Nephron (organoid): ENCODE data around the gene PPFIA1.
A peak's percentile ranks its signal among the peaks of the same experiment; 100 is the strongest.

Experiments used
- H3K27ac Mint-ChIP-seq, 3 experiments: 2 replicates each; pipeline ENCODE4 v1.8.0; 2020; ENCODE audit warnings: mixed read lengths in 3 of 3, mild to moderate bottlenecking in 2 of 3, moderate library complexity in 1 of 3
- H3K27me3 Mint-ChIP-seq: 2 replicates; pipeline ENCODE4 v1.8.0; 2021; ENCODE audit warnings: low read depth, mild to moderate bottlenecking, moderate library complexity, mixed read lengths
- H3K36me3 Mint-ChIP-seq: 2 replicates; pipeline ENCODE4 v1.8.0; 2020; ENCODE audit warnings: low read depth, mixed read lengths
- H3K4me1 Mint-ChIP-seq: 2 replicates; pipeline ENCODE4 v1.8.0; 2020; ENCODE audit warnings: mixed read lengths
- H3K4me3 Mint-ChIP-seq, 3 experiments: 2 replicates each; pipeline ENCODE4 v1.8.0; 2020; ENCODE audit warnings: mild to moderate bottlenecking in 3 of 3, mixed read lengths in 3 of 3, moderate library complexity in 2 of 3
- H3K9me3 Mint-ChIP-seq: 2 replicates; pipeline ENCODE4 v1.8.0; 2020; ENCODE audit warnings: mixed read lengths
- CTCF ChIP-seq, 3 experiments: fragments of 200-600 bp; sonication (generic); IDR thresholded peaks; one replicate each; pipeline ENCODE4 v1.5.0; 2021; ENCODE audit warnings: antibody characterized with exemption in 3 of 3; ENCODE audit not compliant: unreplicated experiment in 3 of 3

PPFIA1 gene

GRCh38 chr11:70317581-70318305 lies 47.3 kb downstream of the PPFIA1 start:
- Mint-ChIP-seq H3K4me1 (no peaks in the 10 kb centered on the region), H3K4me3 (no peak overlapping the region), H3K9me3 (no peaks in the 10 kb centered on the region), H3K27me3 (no peaks in the 10 kb centered on the region), H3K27ac (no peak overlapping the region), H3K36me3 (no peaks in the 10 kb centered on the region)
- no peak for TF ChIP-seq CTCF (IDR thresholded peaks at IDR 0.05; ENCODE audit: unreplicated experiment in 3 of 3)

GRCh38 chr11:70319396-70320076 lies 49.0 kb downstream of the PPFIA1 start:
- no peak overlapping the region for H3K4me3 Mint-ChIP-seq
- H3K27me3 Mint-ChIP-seq, result no peaks in the 10 kb centered on the region
- H3K36me3 Mint-ChIP-seq, result peaks cover 7% of the 10 kb centered on the region
- no peak for TF ChIP-seq CTCF (IDR thresholded peaks at IDR 0.05; ENCODE audit: unreplicated experiment in 3 of 3)
- peaks cover 5% of the 10 kb centered on the region for H3K4me1 Mint-ChIP-seq
- no peak overlapping the region for H3K27ac Mint-ChIP-seq
- H3K9me3 Mint-ChIP-seq, result no peaks in the 10 kb centered on the region

GRCh38 chr11:70322666-70323065 lies 52.2 kb downstream of the PPFIA1 start:
- Mint-ChIP-seq H3K9me3 (no peaks in the 10 kb centered on the region), H3K27ac (peak overlapping the region in 2 of 3 experiments; percentile 13 to 71), H3K36me3 (peaks cover 31% of the 10 kb centered on the region), H3K27me3 (no peaks in the 10 kb centered on the region), H3K4me3 (no peak overlapping the region), H3K4me1 (peaks cover 5% of the 10 kb centered on the region)
- TF ChIP-seq CTCF (IDR thresholded peaks at IDR 0.05; ENCODE audit: unreplicated experiment in 3 of 3), result no peak

- no peak for TF ChIP-seq CTCF (IDR thresholded peaks at IDR 0.05; ENCODE audit: unreplicated experiment in 3 of 3)
- H3K9me3 Mint-ChIP-seq, result no peaks in the 10 kb centered on the region
- no peak overlapping the region for H3K4me3 Mint-ChIP-seq
- peaks cover 43% of the 10 kb centered on the region for H3K36me3 Mint-ChIP-seq
- no peaks in the 10 kb centered on the region for H3K27me3 Mint-ChIP-seq
- peaks cover 5% of the 10 kb centered on the region for H3K4me1 Mint-ChIP-seq
- H3K27ac Mint-ChIP-seq, result peak overlapping the region; percentile 56 to 87 (median 56)
Measured at GRCh38 chr11:70323806-70324205, 53.3 kb downstream of the PPFIA1 start.

- Mint-ChIP-seq H3K4me3 (no peak overlapping the region), H3K4me1 (peaks cover 5% of the 10 kb centered on the region), H3K9me3 (no peaks in the 10 kb centered on the region)
Measured at GRCh38 chr11:70324376-70325115, 54.1 kb downstream of the PPFIA1 start.

More at GRCh38 chr11:70324376-70325115, 54.1 kb downstream of the PPFIA1 start:
- peaks cover 46% of the 10 kb centered on the region for H3K36me3 Mint-ChIP-seq
- H3K27ac Mint-ChIP-seq, result peak overlapping the region; percentile 56 to 87 (median 56)
- TF ChIP-seq CTCF (IDR thresholded peaks at IDR 0.05; ENCODE audit: unreplicated experiment in 3 of 3), result no peak
- no peaks in the 10 kb centered on the region for H3K27me3 Mint-ChIP-seq
